ENCODE data around the gene PIH1D1. TPM values are rescaled to one million over a fixed set of nuclear protein-coding genes. Genes with fewer than 3 reads are reported as not detected.

The PIH1D1 gene
- total RNA-seq, 1 donor, result 80.6 TPM

GRCh38 chr19:49428547-49429451 lies 22.8 kb downstream of the PIH1D1 start:
- DNase-seq (ENCODE audit: low read depth), result no peak
- no peak overlapping the region for H3K4me3 ChIP-seq (ENCODE audit: low read depth, low read length)
- no peak for TF ChIP-seq CTCF (IDR thresholded peaks at IDR 0.05; ENCODE audit: insufficient read depth, low read length)

- no peak for DNase-seq (ENCODE audit: low read depth)
- no peak for TF ChIP-seq CTCF (IDR thresholded peaks at IDR 0.05; ENCODE audit: insufficient read depth, low read length)
- H3K4me3 ChIP-seq (ENCODE audit: low read depth, low read length), result no peak overlapping the region
Measured at GRCh38 chr19:49427855-49428546, 23.6 kb downstream of the PIH1D1 start.

GRCh38 chr19:49427339-49427738 lies 24.3 kb downstream of the PIH1D1 start:
- TF ChIP-seq CTCF (IDR thresholded peaks at IDR 0.05; ENCODE audit: insufficient read depth, low read length), result no peak
- DNase-seq (ENCODE audit: low read depth), result no peak
- no peak overlapping the region for H3K4me3 ChIP-seq (ENCODE audit: low read depth, low read length)

- no peak overlapping the region for H3K4me3 ChIP-seq (ENCODE audit: low read depth, low read length)
- no peak for TF ChIP-seq CTCF (IDR thresholded peaks at IDR 0.05; ENCODE audit: insufficient read depth, low read length)
- DNase-seq (ENCODE audit: low read depth), result no peak
Measured at GRCh38 chr19:49425922-49426592, 25.6 kb downstream of the PIH1D1 start.

DNA sequence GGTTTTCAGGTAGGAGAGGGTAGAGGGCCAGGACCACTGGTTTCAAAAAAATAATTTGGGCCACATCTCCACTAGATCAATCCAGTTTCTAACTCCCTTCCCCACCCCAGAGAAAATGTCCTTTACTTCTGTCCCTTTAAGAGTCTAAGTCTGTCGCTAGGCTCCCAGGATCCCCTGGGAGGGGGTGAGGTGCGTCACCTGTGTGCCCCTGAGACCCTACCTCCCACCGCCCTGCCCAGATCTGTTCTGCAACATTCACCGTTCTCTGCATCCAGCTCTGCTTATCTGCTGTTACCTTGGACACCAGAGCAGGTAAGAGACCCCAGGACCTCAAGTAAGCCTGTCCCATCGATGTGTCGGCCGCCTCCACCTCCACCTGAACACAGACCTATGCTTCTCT lies 26.4 kb downstream of the PIH1D1 start, which contains the start of gene GFY:
Gene GFY, plus strand, starts transcription at position 211 of the 400 bp plus-strand sequence. CDS start 1,043 bp downstream, outside the sequence.
- no peak for DNase-seq (ENCODE audit: low read depth)
- TF ChIP-seq CTCF (IDR thresholded peaks at IDR 0.05; ENCODE audit: insufficient read depth, low read length), result no peak
- no peak within 1 kb of the TSS for H3K4me3 ChIP-seq (ENCODE audit: low read depth, low read length)

DNA sequence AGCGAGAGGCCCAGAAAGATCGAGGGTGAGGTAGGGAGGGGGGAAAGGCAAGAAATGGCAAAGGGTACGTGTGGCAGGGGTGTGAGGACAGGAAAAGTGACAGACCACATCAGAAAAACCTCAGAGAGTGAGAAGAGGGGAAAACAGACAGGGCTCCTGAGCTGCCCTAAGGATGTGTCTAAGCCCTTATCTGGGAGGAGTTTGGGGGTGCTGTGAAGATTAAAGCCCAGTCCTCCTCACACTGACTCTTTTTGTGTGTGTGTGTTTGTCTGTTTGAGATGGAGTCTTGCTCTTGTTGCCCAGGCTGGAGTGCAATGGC lies 27.7 kb downstream of the PIH1D1 start:
- TF ChIP-seq CTCF (IDR thresholded peaks at IDR 0.05; ENCODE audit: insufficient read depth, low read length), result no peak
- no peak overlapping the region for H3K4me3 ChIP-seq (ENCODE audit: low read depth, low read length)
- no peak for DNase-seq (ENCODE audit: low read depth)
